Neuron (in vitro differentiated cells): ENCODE data around the gene LRRK1.

Experiments used
- H2AFZ ChIP-seq: one replicate; pipeline ENCODE4 v1.6.1; 2013; ENCODE audit warnings: low read depth, mild to moderate bottlenecking, inconsistent platforms, low read length, moderate library complexity
- H3K27me3 ChIP-seq: one replicate; pipeline ENCODE4 v1.6.1; 2013; ENCODE audit warnings: low read length; ENCODE audit not compliant: insufficient read depth
- H3K36me3 ChIP-seq: one replicate; pipeline ENCODE4 v1.6.1; 2013; ENCODE audit warnings: low read length; ENCODE audit not compliant: insufficient read depth
- H3K4me1 ChIP-seq: one replicate; pipeline ENCODE4 v1.6.1; 2013; ENCODE audit warnings: low read length; ENCODE audit not compliant: insufficient read depth
- H3K4me3 ChIP-seq: 2 replicates; pipeline ENCODE4 v1.5.1; 2013; ENCODE audit warnings: mild to moderate bottlenecking, low read length, moderate library complexity
- H3K9me3 ChIP-seq: one replicate; pipeline ENCODE4 v1.6.1; 2013; ENCODE audit warnings: low read length

Gene LRRK1

DNA sequence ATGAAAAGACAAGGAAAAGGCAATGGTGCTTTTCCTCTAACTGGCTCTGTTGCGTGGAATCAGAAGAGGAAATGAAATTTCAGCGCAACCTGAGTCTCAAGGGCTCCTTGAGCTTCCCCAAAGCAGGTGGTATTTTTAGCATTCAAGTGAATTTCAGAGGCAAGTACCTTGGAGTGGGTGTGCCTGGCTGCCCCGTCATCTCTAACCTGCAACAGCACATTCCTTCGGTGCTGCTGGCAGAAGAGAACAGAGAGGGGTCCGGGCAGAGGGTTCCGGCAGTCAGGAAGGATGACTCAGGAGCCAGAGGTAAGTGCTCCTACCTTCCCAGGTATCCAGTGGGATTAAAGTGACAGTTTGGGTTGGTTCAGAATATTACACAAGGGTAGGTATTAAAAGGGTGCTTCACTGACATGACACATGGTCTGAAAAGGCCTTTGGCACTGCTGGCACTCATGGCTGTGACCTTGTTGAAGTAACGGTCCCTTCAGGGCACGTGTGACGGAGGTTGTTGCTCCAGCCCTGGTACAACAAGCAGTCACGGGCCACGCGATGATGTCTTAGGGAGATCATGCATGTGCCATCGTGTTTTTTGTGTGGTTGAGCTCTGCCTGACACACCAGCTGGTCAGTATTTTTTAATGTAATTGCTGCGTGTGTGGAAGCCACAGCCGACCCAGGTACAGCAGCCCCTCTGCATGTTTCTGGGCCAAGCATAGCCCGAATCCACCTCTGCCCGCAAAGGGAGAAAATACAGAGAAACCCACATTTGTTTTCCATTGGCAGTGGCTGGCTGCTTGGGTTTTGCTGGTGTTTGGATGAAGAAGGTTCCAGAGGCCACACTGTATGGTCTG lies 75.7 kb downstream of the LRRK1 start:
- H3K36me3 ChIP-seq: no peaks in the 10 kb centered on the region

DNA sequence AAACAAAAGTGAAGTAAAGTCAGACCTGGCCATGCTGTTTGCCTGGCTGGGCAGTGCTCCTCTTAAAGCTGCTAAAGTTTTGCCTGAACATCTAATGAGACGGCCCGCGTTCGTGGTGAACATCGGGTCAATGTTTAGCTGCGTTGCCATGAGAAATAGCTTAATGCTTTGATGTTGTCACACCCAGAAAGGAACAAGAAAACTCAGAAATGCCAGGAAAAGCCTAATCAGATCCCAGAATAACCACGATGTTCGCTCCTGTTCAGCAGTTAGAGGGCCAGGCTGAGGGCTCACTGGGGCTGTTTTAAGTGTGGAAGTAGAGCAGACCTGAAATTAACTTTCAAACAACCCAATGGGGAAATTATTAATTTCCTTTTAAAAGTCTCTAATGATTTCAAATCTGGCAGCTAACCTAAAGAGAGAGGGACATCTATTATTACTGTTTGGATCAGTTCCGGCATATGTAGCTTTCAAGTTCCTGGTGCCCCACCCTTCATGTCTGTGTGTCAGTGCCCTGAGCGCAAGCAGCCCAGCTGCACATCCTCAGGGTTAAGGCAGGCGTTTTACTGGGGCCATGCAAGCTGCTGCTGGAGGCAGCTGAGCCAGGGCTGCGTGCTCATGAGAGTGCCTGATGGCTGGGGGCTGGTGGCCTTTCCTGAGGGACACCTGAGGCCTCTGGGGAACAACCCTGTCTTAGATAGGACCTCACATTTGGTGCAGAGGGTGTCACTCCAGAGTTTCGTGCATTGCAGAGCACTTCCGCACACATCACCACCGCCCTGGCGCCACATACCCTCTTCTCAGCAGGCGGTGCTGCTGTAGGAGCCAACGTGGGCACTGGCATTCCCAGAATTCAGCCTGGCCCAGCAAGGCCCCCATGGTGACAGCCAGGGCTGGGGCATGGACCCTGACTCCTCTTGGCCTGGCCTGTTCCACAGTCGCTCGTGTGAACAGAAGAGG lies 76.6 kb downstream of the LRRK1 start:
- no peaks in the 10 kb centered on the region for H3K27me3 ChIP-seq
- H2AFZ ChIP-seq: no peak overlapping the region
- H3K4me1 ChIP-seq: no peaks in the 10 kb centered on the region
- no peaks in the 10 kb centered on the region for H3K36me3 ChIP-seq
- no peak overlapping the region for H3K4me3 ChIP-seq
- no peaks in the 10 kb centered on the region for H3K9me3 ChIP-seq

More for the DNA sequence above, 75.7 kb downstream of the LRRK1 start:
- Histone ChIP-seq H3K4me3 (no peak overlapping the region), H2AFZ (no peak overlapping the region), H3K27me3 (no peaks in the 10 kb centered on the region), H3K9me3 (no peaks in the 10 kb centered on the region), H3K4me1 (no peaks in the 10 kb centered on the region)

DNA sequence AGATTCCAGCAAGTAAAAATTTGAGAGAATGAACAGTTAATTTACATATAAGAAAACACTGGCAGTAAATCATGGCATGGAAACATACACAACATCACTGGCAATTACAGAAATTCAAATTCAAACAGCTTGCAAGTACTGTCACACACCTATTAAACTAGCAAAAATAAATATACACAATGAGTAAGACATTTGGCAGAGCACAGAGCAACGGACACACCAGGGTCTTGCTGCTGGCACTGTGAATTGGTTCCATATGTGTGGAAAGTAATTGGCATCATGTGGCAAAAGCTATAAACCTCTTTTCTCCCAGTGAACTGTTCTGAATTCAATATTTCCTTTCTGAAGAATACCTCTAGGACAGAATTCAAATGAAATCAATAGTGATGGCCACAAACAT lies 78.3 kb downstream of the LRRK1 start:
- Histone ChIP-seq H3K36me3 (no peaks in the 10 kb centered on the region), H3K27me3 (no peaks in the 10 kb centered on the region), H3K4me1 (no peaks in the 10 kb centered on the region), H3K9me3 (no peaks in the 10 kb centered on the region), H3K4me3 (no peak overlapping the region), H2AFZ (no peak overlapping the region)

DNA sequence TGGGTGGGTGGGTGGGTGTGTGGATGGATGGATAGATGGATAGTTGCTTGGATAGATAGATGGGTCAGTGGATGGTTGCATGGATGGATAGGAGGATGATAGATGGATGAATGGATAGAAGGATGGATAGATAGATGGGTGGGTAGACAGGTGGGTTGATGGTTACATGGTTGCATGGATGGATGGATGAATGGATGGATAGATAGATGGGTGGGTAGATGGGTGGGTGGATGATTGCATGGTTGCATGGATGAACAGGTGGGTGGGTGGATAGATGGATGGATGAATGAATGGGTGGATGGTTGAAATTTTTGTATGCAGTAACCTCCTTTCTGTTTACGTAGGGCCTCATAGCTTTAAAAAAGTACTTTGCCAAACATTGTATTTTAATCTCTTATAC lies 79.5 kb downstream of the LRRK1 start:
- Histone ChIP-seq H3K36me3 (no peaks in the 10 kb centered on the region), H3K4me1 (no peaks in the 10 kb centered on the region), H3K4me3 (no peak overlapping the region), H2AFZ (no peak overlapping the region), H3K27me3 (no peaks in the 10 kb centered on the region), H3K9me3 (no peaks in the 10 kb centered on the region)

DNA sequence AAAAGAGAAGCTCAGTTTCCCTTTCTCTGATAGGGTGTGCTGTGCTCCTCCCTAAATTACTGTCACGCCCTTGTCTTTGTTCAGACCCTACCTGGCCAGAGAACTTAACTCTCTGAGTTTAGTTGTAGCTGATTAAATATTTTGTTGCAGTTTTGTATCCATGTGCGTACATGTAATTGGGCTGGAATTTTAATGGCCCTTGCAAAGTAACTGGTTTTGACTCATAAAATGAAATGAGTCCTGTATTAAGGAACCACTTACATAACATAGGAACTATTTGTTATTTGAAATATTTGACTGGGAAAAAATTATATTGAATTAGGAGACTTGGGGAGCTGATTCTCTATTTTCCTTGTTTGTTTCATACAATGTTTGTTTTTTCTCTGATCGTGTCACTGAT lies 80.2 kb downstream of the LRRK1 start:
- H2AFZ ChIP-seq: no peak overlapping the region
- no peaks in the 10 kb centered on the region for H3K36me3 ChIP-seq
- H3K9me3 ChIP-seq: no peaks in the 10 kb centered on the region
- H3K27me3 ChIP-seq: no peaks in the 10 kb centered on the region
- no peaks in the 10 kb centered on the region for H3K4me1 ChIP-seq
- no peak overlapping the region for H3K4me3 ChIP-seq

DNA sequence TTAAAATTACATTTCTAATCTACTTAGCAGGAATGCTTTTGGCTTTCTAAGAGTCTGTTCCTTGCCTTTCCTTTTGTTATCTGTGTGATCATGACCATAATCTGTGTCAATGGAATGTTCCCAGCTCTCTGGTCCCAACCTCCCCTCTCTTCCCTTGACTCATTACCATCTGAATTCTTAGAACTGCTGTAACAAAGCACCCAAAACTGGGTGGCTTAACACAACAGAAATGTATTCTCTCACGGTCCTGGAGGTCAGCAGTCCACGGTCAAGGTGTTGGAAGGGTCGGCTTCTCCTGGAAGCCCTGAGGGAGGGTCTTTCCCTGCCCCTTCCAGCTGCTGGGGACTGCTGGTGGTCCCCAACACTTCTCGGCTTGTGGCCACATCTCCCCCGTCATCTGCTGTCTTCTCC lies 81.1 kb downstream of the LRRK1 start:
- no peaks in the 10 kb centered on the region for H3K27me3 ChIP-seq
- H3K9me3 ChIP-seq: no peaks in the 10 kb centered on the region
- H3K4me1 ChIP-seq: no peaks in the 10 kb centered on the region

DNA sequence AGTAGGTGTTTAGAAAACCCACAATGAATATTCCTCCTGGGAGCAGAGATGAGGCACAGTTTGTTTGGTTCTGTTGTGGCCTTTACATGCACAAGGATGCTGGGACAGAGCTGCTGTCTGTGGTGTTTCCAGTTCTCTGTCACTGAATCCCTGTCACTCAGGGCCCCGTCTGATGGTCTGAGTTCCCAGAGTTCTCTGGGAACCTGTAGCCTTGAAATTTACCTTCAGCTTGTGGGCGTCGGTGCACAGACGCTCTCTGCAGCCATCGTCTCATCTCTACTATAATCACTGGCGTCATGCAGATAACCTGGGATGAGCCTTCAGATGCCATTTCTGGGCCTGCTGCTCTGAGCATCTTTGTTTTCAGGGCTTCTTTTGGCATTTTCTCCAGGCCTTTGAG lies 81.9 kb downstream of the LRRK1 start:
- Histone ChIP-seq H3K4me3 (no peak overlapping the region), H3K4me1 (no peaks in the 10 kb centered on the region), H2AFZ (no peak overlapping the region), H3K27me3 (no peaks in the 10 kb centered on the region), H3K9me3 (no peaks in the 10 kb centered on the region), H3K36me3 (no peaks in the 10 kb centered on the region)

More for the DNA sequence above, 81.1 kb downstream of the LRRK1 start:
- no peak overlapping the region for H2AFZ ChIP-seq
- no peaks in the 10 kb centered on the region for H3K36me3 ChIP-seq
- H3K4me3 ChIP-seq: no peak overlapping the region

DNA sequence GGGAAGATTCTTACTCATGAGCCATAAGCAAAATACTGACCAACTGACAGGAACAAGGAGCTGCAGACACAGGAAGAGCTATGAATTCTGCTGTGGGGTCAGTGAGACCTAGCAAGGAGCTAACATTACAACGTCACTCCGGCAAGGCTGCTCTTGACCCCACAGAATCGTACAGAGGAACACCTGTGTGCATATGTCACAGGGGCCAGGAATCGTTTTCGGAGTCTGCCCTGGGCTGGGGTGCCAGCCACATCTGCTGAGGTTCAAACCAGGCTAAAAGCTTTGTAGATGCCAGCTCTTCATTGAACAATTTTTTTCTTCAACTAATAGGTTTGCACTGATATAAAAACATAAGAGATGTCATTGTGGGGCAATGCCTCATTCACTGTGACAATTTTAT lies 82.6 kb downstream of the LRRK1 start:
- H2AFZ ChIP-seq: no peak overlapping the region
- no peaks in the 10 kb centered on the region for H3K36me3 ChIP-seq
- no peaks in the 10 kb centered on the region for H3K27me3 ChIP-seq
- H3K9me3 ChIP-seq: no peaks in the 10 kb centered on the region
- H3K4me3 ChIP-seq: no peak overlapping the region
- no peaks in the 10 kb centered on the region for H3K4me1 ChIP-seq

DNA sequence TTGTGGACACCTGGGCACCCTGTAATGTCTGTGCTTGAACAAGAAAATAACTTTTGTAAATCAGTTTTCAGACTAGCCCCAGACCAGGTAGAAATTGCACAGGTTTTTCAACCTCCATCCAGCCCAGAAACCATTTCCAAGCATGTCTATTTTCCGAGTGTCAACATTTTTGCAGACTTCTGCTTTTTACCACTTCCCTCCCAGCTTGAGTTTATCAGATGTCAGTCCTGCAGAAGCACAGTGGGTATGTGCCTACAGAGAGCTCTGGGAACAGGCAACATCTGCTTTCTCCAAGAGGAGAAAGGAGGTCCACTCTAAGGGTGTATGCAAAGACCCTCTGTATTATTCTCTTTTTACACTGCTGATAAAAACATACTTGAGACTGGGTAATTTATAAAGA lies 83.9 kb downstream of the LRRK1 start:
- Histone ChIP-seq H3K9me3 (no peaks in the 10 kb centered on the region), H3K27me3 (no peaks in the 10 kb centered on the region), H3K36me3 (no peaks in the 10 kb centered on the region), H3K4me1 (peaks cover 3% of the 10 kb centered on the region), H3K4me3 (no peak overlapping the region), H2AFZ (no peak overlapping the region)

DNA sequence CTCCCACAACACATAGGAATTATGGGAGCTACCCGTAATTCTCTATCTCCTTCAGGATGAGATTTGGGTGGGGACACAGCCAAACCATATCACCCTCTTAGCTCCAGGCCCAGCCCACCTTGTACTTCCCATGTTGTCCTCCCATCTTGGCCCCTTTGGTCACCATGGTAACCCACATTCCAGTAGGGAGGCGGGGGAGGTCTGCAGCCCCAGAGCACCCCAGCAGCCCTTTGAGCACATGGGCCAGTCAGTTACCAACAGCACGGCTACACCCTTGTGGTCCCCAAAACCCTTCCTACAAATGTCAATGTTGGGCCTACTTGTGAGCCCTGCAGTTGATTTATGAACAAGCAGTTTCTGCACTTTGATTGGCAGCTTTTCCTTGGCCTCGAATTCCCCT lies 84.5 kb downstream of the LRRK1 start:
- Histone ChIP-seq H3K27me3 (no peaks in the 10 kb centered on the region), H2AFZ (no peak overlapping the region), H3K36me3 (no peaks in the 10 kb centered on the region), H3K4me1 (peaks cover 3% of the 10 kb centered on the region), H3K9me3 (no peaks in the 10 kb centered on the region), H3K4me3 (no peak overlapping the region)

DNA sequence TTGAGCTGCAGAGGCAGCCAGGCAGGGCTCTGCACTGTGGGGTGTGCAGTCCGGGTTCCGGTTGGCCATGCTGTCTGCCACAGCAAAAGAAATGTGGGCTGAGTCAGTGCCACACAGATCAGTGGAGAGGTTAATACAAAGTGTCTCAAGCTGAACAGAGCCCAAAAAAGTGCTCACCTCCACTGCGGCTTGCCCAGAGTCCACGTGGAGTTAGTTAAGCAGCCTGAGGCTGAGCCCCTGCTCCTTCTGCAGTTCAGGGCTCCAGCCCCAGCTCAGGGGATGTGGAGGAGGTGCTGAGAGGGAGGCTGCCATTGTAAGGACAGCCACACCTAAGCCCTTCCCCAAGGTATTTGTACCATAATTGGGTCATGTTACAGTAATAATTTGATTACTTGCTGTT lies 85.3 kb downstream of the LRRK1 start:
- no peaks in the 10 kb centered on the region for H3K27me3 ChIP-seq
- no peak overlapping the region for H3K4me3 ChIP-seq
- H3K9me3 ChIP-seq: no peaks in the 10 kb centered on the region
- H3K36me3 ChIP-seq: no peaks in the 10 kb centered on the region
- H3K4me1 ChIP-seq: peaks cover 3% of the 10 kb centered on the region
- no peak overlapping the region for H2AFZ ChIP-seq

DNA sequence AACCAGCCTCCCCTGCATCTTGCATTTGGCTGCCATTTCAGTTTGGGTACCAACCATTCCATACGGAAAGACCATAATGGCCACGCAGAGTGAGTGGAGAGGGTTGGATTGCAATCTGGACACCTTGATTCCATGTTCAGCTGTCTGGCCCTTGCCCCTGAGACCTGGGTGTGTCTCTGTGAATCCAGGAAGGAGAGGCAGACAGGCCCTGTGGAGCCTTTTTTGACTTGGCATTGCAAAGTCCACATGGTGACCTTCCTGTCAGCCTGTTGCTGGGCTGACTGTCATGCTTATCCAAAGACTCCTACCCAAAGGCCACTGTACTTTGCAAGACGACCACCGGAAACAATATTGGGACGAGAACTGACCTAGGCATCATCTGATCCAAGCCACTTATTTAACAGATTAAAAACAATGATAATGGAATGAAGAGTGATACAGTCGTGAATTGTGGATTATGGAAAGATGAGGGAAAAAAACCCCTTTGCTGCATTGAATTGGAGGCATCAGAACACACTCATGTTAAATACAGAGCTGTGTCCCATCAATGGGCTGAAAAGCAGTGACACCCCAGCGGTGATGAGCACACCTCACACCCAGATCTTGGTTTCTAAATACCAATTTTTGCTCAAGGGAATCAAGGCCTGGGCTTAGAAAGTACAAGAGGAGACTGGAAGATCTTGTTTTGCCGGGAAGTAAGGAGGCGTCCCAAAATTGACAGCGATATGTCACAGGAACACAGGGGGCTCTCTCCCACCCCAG lies 86.0 kb downstream of the LRRK1 start:
- Histone ChIP-seq H3K4me3 (no peak overlapping the region), H3K4me1 (peaks cover 3% of the 10 kb centered on the region), H3K9me3 (no peaks in the 10 kb centered on the region), H3K27me3 (no peaks in the 10 kb centered on the region), H2AFZ (no peak overlapping the region), H3K36me3 (no peaks in the 10 kb centered on the region)
